Activated CD4-positive, alpha-beta T cell treated with anti-CD3 and anti-CD28 coated beads for 36 hours (primary cell): ENCODE results near the gene CHSY1. TPM values are rescaled to one million over a fixed set of nuclear protein-coding genes. Genes with fewer than 3 reads are reported as not detected.

Experiments used
- ATAC-seq: fragments of 200-7000 bp; cut with Tn5 transposase; one replicate; pipeline ENCODE4 v1.10.0; 2021; ENCODE audit warnings: mild to moderate bottlenecking, moderate library complexity
- CTCF ChIA-PET: fragments of 350-600 bp; sonication (Branson Sonifier 250); formaldehyde crosslinking; loops from one replicate; lab custom pipeline; 2021; ENCODE audit warnings: antibody characterized with exemption; lab: Charles Lee
- POLR2A ChIA-PET: fragments of 350-600 bp; sonication (Branson Sonifier 250); formaldehyde crosslinking; loops from one replicate; lab custom pipeline; 2021; ENCODE audit warnings: antibody characterized with exemption, inconsistent platforms; lab: Charles Lee
- DNase-seq: peaks from one replicate; pipeline ENCODE4 v3.0.0-alpha.2; 2020
- H3K27ac Mint-ChIP-seq: one replicate; pipeline ENCODE4 v1.8.0; 2021; ENCODE audit warnings: mixed read lengths
- H3K27me3 Mint-ChIP-seq: one replicate; pipeline ENCODE4 v1.8.0; 2021; ENCODE audit warnings: mixed read lengths
- H3K36me3 Mint-ChIP-seq: one replicate; pipeline ENCODE4 v1.8.0; 2021; ENCODE audit warnings: low read depth, mixed read lengths
- H3K4me1 Mint-ChIP-seq: one replicate; pipeline ENCODE4 v1.8.0; 2021; ENCODE audit warnings: mixed read lengths
- H3K4me3 Mint-ChIP-seq: one replicate; pipeline ENCODE4 v1.8.0; 2021; ENCODE audit warnings: mild to moderate bottlenecking, moderate library complexity, mixed read lengths
- H3K9me3 Mint-ChIP-seq: one replicate; pipeline ENCODE4 v1.8.0; 2021; ENCODE audit warnings: low read depth, mixed read lengths
- intact Hi-C, 2 experiments: fragments of 100-400 bp; cut with DNase I in 1 of 2; cut with micrococcal nuclease in 1 of 2; formaldehyde crosslinking; loops; one replicate each; pipeline versions ENCODE4 v1.14.2 to v1.15.1; 2022 to 2024; cut with DNase I, micrococcal nuclease
- total RNA-seq, 2 experiments: library from RNA; stranded (reverse); gene quantifications; one replicate each; pipeline ENCODE4 v1.2.3, GENCODE V29; 2021

CHSY1 gene
- total RNA-seq, 2 experiments from 2014 or later: 31.5 to 36.1 TPM

- intact Hi-C loops: loop anchor here in 1 of 2 experiments (1.0 kb wide), 1 partner anchor 8 kb away; no protein-coding TSS in a partner anchor
- peaks cover 78% of the 10 kb centered on the region for H3K36me3 Mint-ChIP-seq
- POLR2A ChIA-PET: interaction anchor here (0.7 to 1.2 kb wide), 2 partner anchors 9 to 691 kb away, joined by 3 to 4 read pairs; partner anchors contain the start of gene SNRPA1
Measured at GRCh38 chr15:101286471-101287114, 34.7 kb upstream of the CHSY1 start.

GRCh38 chr15:101283931-101284330 lies 32.1 kb upstream of the CHSY1 start:
- H3K36me3 Mint-ChIP-seq: peaks cover 77% of the 10 kb centered on the region
- no peak overlapping the region for H3K4me3 Mint-ChIP-seq
- no peak for ATAC-seq
- ChIA-PET CTCF (interaction anchor here (0.6 to 0.7 kb wide), 2 partner anchors 81 to 88 kb away, joined by 3 read pairs; no protein-coding TSS in a partner anchor), POLR2A (no interaction called here)
- H3K4me1 Mint-ChIP-seq: peaks cover 22% of the 10 kb centered on the region
- intact Hi-C loops: no loop called here
- H3K27me3 Mint-ChIP-seq: no peaks in the 10 kb centered on the region
- no peak for DNase-seq
- H3K9me3 Mint-ChIP-seq: no peaks in the 10 kb centered on the region
- peak overlapping the region; percentile 33 for H3K27ac Mint-ChIP-seq

More at GRCh38 chr15:101286471-101287114, 34.7 kb upstream of the CHSY1 start:
- Mint-ChIP-seq H3K27ac (peak overlapping the region; percentile 55), H3K4me1 (peaks cover 34% of the 10 kb centered on the region), H3K4me3 (no peak overlapping the region), H3K27me3 (no peaks in the 10 kb centered on the region), H3K9me3 (no peaks in the 10 kb centered on the region)
- CTCF ChIA-PET: interaction anchor here (0.5 to 1.7 kb wide), 7 partner anchors 8 to 356 kb away, joined by 3 to 9 read pairs (median 4); partner anchors contain the start of gene SNRPA1
- DNase-seq: no peak
- ATAC-seq: no peak

- H3K27ac Mint-ChIP-seq: no peak overlapping the region
- DNase-seq (no peak), ATAC-seq (no peak)
- intact Hi-C loops: no loop called here
- ChIA-PET CTCF (interaction anchor here (0.6 to 2.7 kb wide), 4 partner anchors 9 to 264 kb away, joined by 3 to 31 read pairs (median 6); partner anchors contain the start of gene SNRPA1), POLR2A (interaction anchor here (0.9 kb wide), 1 partner anchor 15 kb away, joined by 5 read pairs; the partner anchor contains the start of gene SNRPA1)
- peaks cover 23% of the 10 kb centered on the region for H3K4me1 Mint-ChIP-seq
- no peaks in the 10 kb centered on the region for H3K27me3 Mint-ChIP-seq
- H3K4me3 Mint-ChIP-seq: no peak overlapping the region
- H3K36me3 Mint-ChIP-seq: peaks cover 48% of the 10 kb centered on the region
- no peaks in the 10 kb centered on the region for H3K9me3 Mint-ChIP-seq
Measured at GRCh38 chr15:101280007-101280406, 28.2 kb upstream of the CHSY1 start.

- no peak overlapping the region for H3K27ac Mint-ChIP-seq
- intact Hi-C loops: loop anchor here (1.0 to 2.0 kb wide), 8 partner anchors 9 to 676 kb away; partner anchors contain the start of genes CHSY1 (in 2 of the 2), ASB7 (in 1 of the 2), LINS1 (in 1 of the 2) and SNRPA1 (in 1 of the 2)
- POLR2A ChIA-PET: interaction anchor here (0.7 to 1.0 kb wide), 3 partner anchors 11 to 17 kb away, joined by 3 to 4 read pairs (median 3); partner anchors contain the start of gene SNRPA1
- no peaks in the 10 kb centered on the region for H3K27me3 Mint-ChIP-seq
- ATAC-seq: no peak
- CTCF ChIA-PET: interaction anchor here (1.1 to 2.7 kb wide), 3 partner anchors 11 to 20 kb away, joined by 3 to 31 read pairs (median 8); partner anchors contain the start of gene SNRPA1
- no peaks in the 10 kb centered on the region for H3K9me3 Mint-ChIP-seq
- peak overlapping the region; percentile 89 for H3K4me3 Mint-ChIP-seq
- DNase-seq: no peak
- H3K4me1 Mint-ChIP-seq: peaks cover 24% of the 10 kb centered on the region
- H3K36me3 Mint-ChIP-seq: peaks cover 56% of the 10 kb centered on the region
Measured at GRCh38 chr15:101277943-101278564, 26.2 kb upstream of the CHSY1 start.

- ChIA-PET POLR2A (interaction anchor here (0.7 to 1.0 kb wide), 2 partner anchors 13 to 29 kb away, joined by 3 read pairs; no protein-coding TSS in a partner anchor), CTCF (interaction anchor here (1.0 to 2.5 kb wide), 5 partner anchors 12 to 33 kb away, joined by 3 to 31 read pairs (median 3); partner anchors contain the start of gene SNRPA1)
- peak; percentile 93 for DNase-seq
- Mint-ChIP-seq H3K9me3 (no peaks in the 10 kb centered on the region), H3K27me3 (no peaks in the 10 kb centered on the region), H3K27ac (peak within 1 kb of the TSS; percentile 79), H3K4me3 (peak within 1 kb of the TSS; percentile 89), H3K4me1 (peaks cover 24% of the 10 kb centered on the region), H3K36me3 (peaks cover 55% of the 10 kb centered on the region)
- ATAC-seq: peak; percentile 92
- intact Hi-C loops: loop anchor here (1.0 to 2.0 kb wide), 7 partner anchors 17 to 675 kb away; partner anchors contain the start of genes CHSY1 (in 2 of the 2), ASB7 (in 1 of the 2), LINS1 (in 1 of the 2) and SNRPA1 (in 1 of the 2)
Measured at GRCh38 chr15:101277038-101277822, 25.4 kb upstream of the CHSY1 start, which contains the start of gene SELENOS. SELENOS (minus strand) TSS chr15:101277485; CDS start chr15:101277417, 68 bp downstream.

GRCh38 chr15:101276501-101277037 lies 24.7 kb upstream of the CHSY1 start:
- Mint-ChIP-seq H3K4me1 (peaks cover 24% of the 10 kb centered on the region), H3K27me3 (no peaks in the 10 kb centered on the region), H3K27ac (peak overlapping the region; percentile 79), H3K36me3 (peaks cover 52% of the 10 kb centered on the region), H3K9me3 (no peaks in the 10 kb centered on the region), H3K4me3 (peak overlapping the region; percentile 89)
- ATAC-seq (peak; percentile 21), DNase-seq (peak; percentile 42)
- POLR2A ChIA-PET: interaction anchor here (0.6 to 1.0 kb wide), 3 partner anchors 17 to 30 kb away, joined by 3 to 7 read pairs (median 5); no protein-coding TSS in a partner anchor
- intact Hi-C loops: loop anchor here (1.0 to 2.0 kb wide), 7 partner anchors 18 to 674 kb away; partner anchors contain the start of genes CHSY1 (in 2 of the 2), ASB7 (in 1 of the 2), LINS1 (in 1 of the 2) and SNRPA1 (in 1 of the 2)
- CTCF ChIA-PET: interaction anchor here (0.6 to 1.2 kb wide), 4 partner anchors 18 to 143 kb away, joined by 3 to 6 read pairs (median 4); partner anchors contain the start of gene SNRPA1

GRCh38 chr15:101275018-101275417 lies 23.2 kb upstream of the CHSY1 start:
- no peaks in the 10 kb centered on the region for H3K9me3 Mint-ChIP-seq
- H3K36me3 Mint-ChIP-seq: peaks cover 51% of the 10 kb centered on the region
- ChIA-PET CTCF (interaction anchor here (0.7 to 2.0 kb wide), 10 partner anchors 9 to 267 kb away, joined by 3 to 9 read pairs (median 4); no protein-coding TSS in a partner anchor), POLR2A (interaction anchor here (0.8 kb wide), 1 partner anchor 19 kb away, joined by 3 read pairs; no protein-coding TSS in a partner anchor)
- H3K27ac Mint-ChIP-seq: peak overlapping the region; percentile 64
- H3K4me1 Mint-ChIP-seq: peaks cover 24% of the 10 kb centered on the region
- ATAC-seq: peak; percentile 22
- DNase-seq: no peak
- no peaks in the 10 kb centered on the region for H3K27me3 Mint-ChIP-seq
- peak overlapping the region; percentile 16 for H3K4me3 Mint-ChIP-seq
- intact Hi-C loops: no loop called here

- intact Hi-C loops: no loop called here
- H3K4me3 Mint-ChIP-seq: no peak overlapping the region
- H3K9me3 Mint-ChIP-seq: no peaks in the 10 kb centered on the region
- POLR2A ChIA-PET: interaction anchor here (0.6 kb wide), 1 partner anchor 659 kb away, joined by 3 read pairs; no protein-coding TSS in a partner anchor
- DNase-seq: no peak
- H3K27me3 Mint-ChIP-seq: no peaks in the 10 kb centered on the region
- ATAC-seq: no peak
- CTCF ChIA-PET: interaction anchor here (0.6 to 1.7 kb wide), 5 partner anchors 15 to 672 kb away, joined by 3 to 5 read pairs (median 3); partner anchors contain the start of gene LINS1
- H3K36me3 Mint-ChIP-seq: peaks cover 41% of the 10 kb centered on the region
- no peak overlapping the region for H3K27ac Mint-ChIP-seq
- H3K4me1 Mint-ChIP-seq: peaks cover 22% of the 10 kb centered on the region
Measured at GRCh38 chr15:101273534-101273933, 21.7 kb upstream of the CHSY1 start.

GRCh38 chr15:101272584-101272983 lies 20.7 kb upstream of the CHSY1 start:
- H3K27me3 Mint-ChIP-seq: no peaks in the 10 kb centered on the region
- no peaks in the 10 kb centered on the region for H3K9me3 Mint-ChIP-seq
- ChIA-PET CTCF (interaction anchor here (0.7 to 1.7 kb wide), 8 partner anchors 10 to 259 kb away, joined by 3 to 5 read pairs (median 3); no protein-coding TSS in a partner anchor), POLR2A (no interaction called here)
- peaks cover 16% of the 10 kb centered on the region for H3K4me1 Mint-ChIP-seq
- H3K4me3 Mint-ChIP-seq: no peak overlapping the region
- ATAC-seq (no peak), DNase-seq (no peak)
- H3K36me3 Mint-ChIP-seq: peaks cover 41% of the 10 kb centered on the region
- no peak overlapping the region for H3K27ac Mint-ChIP-seq
- intact Hi-C loops: no loop called here
